HCT116 (cell line): ENCODE data around the gene TMEM26. TPM values are rescaled to one million over a fixed set of nuclear protein-coding genes. Genes with fewer than 3 reads are reported as not detected.
A peak's percentile ranks its signal among the peaks of the same experiment; 100 is the strongest.

Experiments used
- ATAC-seq: fragments of 200-7000 bp; cut with Tn5 transposase; 2 replicates; pipeline ENCODE4 v1.9.1; 2020; ENCODE audit warnings: mild to moderate bottlenecking, moderate library complexity
- BruUV-seq: library from RNA; stranded (reverse); fragments of 400-500 nt; replicated peaks from 2 replicates; lab custom pipeline; 2021; lab: Mats Ljungman, UMichigan
- CTCF ChIA-PET: fragments of 300-600 bp; sonication (Branson Sonifier 250); formaldehyde crosslinking; loops from one replicate; lab custom pipeline; 2021; ENCODE audit warnings: antibody characterized with exemption; lab: Charles Lee
- POLR2A ChIA-PET: fragments of 300-600, 350-600 bp; sonication (Branson Sonifier 250); formaldehyde crosslinking; loops from one replicate; lab custom pipeline; 2021; ENCODE audit warnings: antibody characterized with exemption; lab: Charles Lee
- RAD21 ChIA-PET, 2 experiments: fragments of 300-600 bp; sonication (Branson Sonifier 250); formaldehyde crosslinking; loops; one replicate each; lab custom pipeline; 2023; ENCODE audit warnings: low total read pairs in 2 of 2; ENCODE audit not compliant: uncharacterized antibody in 2 of 2, unreplicated experiment in 2 of 2, low non-redundant PET in 1 of 2; lab: Charles Lee
- DNase-seq: peaks from one replicate; pipeline ENCODE4 v3.0.0-alpha.2; 2010; ENCODE audit warnings: low read depth, low spot score
- H2AFZ ChIP-seq: fragments of 200-600 bp; shearing (Covaris generic), sonication (generic); 2 replicates; pipeline ENCODE4 v1.6.1; 2017; ENCODE audit warnings: low read depth, mixed run types, mixed read lengths, antibody characterized with exemption, low read length; ENCODE audit not compliant: poor library complexity, severe bottlenecking
- H3K27ac ChIP-seq: 2 replicates; pipeline ENCODE4 v1.5.1; 2012; ENCODE audit warnings: low read depth, low read length
- H3K27me3 ChIP-seq: fragments of 200-600 bp; sonication (generic); 2 replicates; pipeline ENCODE4 v1.6.1; 2016; ENCODE audit warnings: mixed run types, low read length, mixed read lengths; ENCODE audit not compliant: insufficient read depth
- H3K36me3 ChIP-seq, 2 experiments: fragments of 200-500 bp in 1 of 2; fragments of 200-600 bp in 1 of 2; sonication (Bioruptor generic) in 1 of 2; sonication (generic) in 1 of 2; 2 replicates each; pipeline versions ENCODE4 v1.5.1 to v1.6.1; 2014 to 2016; ENCODE audit warnings: low read length in 2 of 2, inconsistent platforms in 1 of 2, mixed read lengths in 1 of 2, mixed run types in 1 of 2; ENCODE audit not compliant: insufficient read depth in 2 of 2, control insufficient read depth in 1 of 2
- H3K4me1 ChIP-seq, 2 experiments: fragments of 200-600 bp in 1 of 2; sonication (generic) in 1 of 2; 2 replicates each; pipeline versions ENCODE4 v1.5.1 to v1.6.1; 2012 to 2017; ENCODE audit warnings: low read length in 2 of 2, inconsistent platforms in 1 of 2, mild to moderate bottlenecking in 1 of 2, mixed read lengths in 1 of 2, mixed run types in 1 of 2, moderate library complexity in 1 of 2; ENCODE audit not compliant: insufficient read depth in 2 of 2, control insufficient read depth in 1 of 2
- H3K4me2 ChIP-seq: fragments of 200-600 bp; sonication (generic); 2 replicates; pipeline ENCODE4 v1.6.1; 2017; ENCODE audit warnings: mixed run types, low read length, mixed read lengths
- H3K4me3 ChIP-seq, 2 experiments: fragments of 200-600 bp in 1 of 2; sonication (generic) in 1 of 2; replicated peaks in 1 of 2; 2 replicates each; pipeline ENCODE4 v1.5.1; 2011 to 2016; ENCODE audit warnings: low read length in 2 of 2, control low read depth in 1 of 2, low read depth in 1 of 2, mild to moderate bottlenecking in 1 of 2, mixed read lengths in 1 of 2, mixed run types in 1 of 2
- H3K79me2 ChIP-seq: fragments of 200-600 bp; sonication (generic); 2 replicates; pipeline ENCODE4 v1.6.1; 2017; ENCODE audit warnings: mild to moderate bottlenecking, mixed run types, low read length, moderate library complexity, mixed read lengths; ENCODE audit not compliant: insufficient read depth
- H3K9ac ChIP-seq: fragments of 200-600 bp; sonication (generic); 2 replicates; pipeline ENCODE4 v1.6.1; 2016; ENCODE audit warnings: low read length, mixed read lengths
- H3K9me2 ChIP-seq: fragments of 200-600 bp; sonication (generic), shearing (Covaris generic); 2 replicates; pipeline ENCODE4 v1.6.1; 2017; ENCODE audit warnings: mixed run types, mild to moderate bottlenecking, moderate library complexity; ENCODE audit not compliant: insufficient read depth
- H3K9me3 ChIP-seq, 2 experiments: fragments of 200-500 bp in 1 of 2; fragments of 200-600 bp in 1 of 2; sonication (Bioruptor generic) in 1 of 2; sonication (generic) in 1 of 2; 2 replicates each; pipeline ENCODE4 v1.6.1; 2014 to 2017; ENCODE audit warnings: low read length in 2 of 2, mixed read lengths in 2 of 2, inconsistent platforms in 1 of 2, low read depth in 1 of 2, mild to moderate bottlenecking in 1 of 2, mixed run types in 1 of 2, moderate library complexity in 1 of 2; ENCODE audit not compliant: control insufficient read depth in 1 of 2, insufficient read depth in 1 of 2
- H4K20me1 ChIP-seq: fragments of 200-600 bp; sonication (generic), shearing (Covaris generic); 2 replicates; pipeline ENCODE4 v1.6.1; 2017; ENCODE audit warnings: mixed run types, mild to moderate bottlenecking, moderate library complexity; ENCODE audit not compliant: insufficient read depth
- CEBPB ChIP-seq: IDR thresholded peaks from 2 replicates; pipeline ENCODE4 v1.6.1; 2012; ENCODE audit warnings: low read depth
- EZH2 ChIP-seq: fragments of 200-600 bp; sonication (generic); IDR thresholded peaks from 2 replicates; pipeline ENCODE4 v1.6.1; 2017; ENCODE audit warnings: antibody characterized with exemption, mixed run types
- JUND ChIP-seq: IDR thresholded peaks from 2 replicates; pipeline ENCODE4 v1.6.1; 2012
- YY1 ChIP-seq: IDR thresholded peaks from 2 replicates; pipeline ENCODE4 v1.6.1; 2011; ENCODE audit warnings: low read length, low read depth, moderate library complexity, mild to moderate bottlenecking; ENCODE audit not compliant: insufficient replicate concordance; ENCODE audit errors: extremely low read depth
- ZNF274 ChIP-seq: fragments of 200-500 bp; sonication (Bioruptor generic); IDR thresholded peaks from 2 replicates; pipeline ENCODE4 v1.6.1; 2014; ENCODE audit warnings: mild to moderate bottlenecking, low read depth, low read length, inconsistent platforms
- intact Hi-C: fragments of 100-400 bp; cut with micrococcal nuclease; formaldehyde crosslinking; loops from 2 replicates; pipeline ENCODE4 v1.10.0; 2022
- total RNA-seq: library from RNA; stranded (reverse); gene quantifications from one replicate; pipeline ENCODE4 v1.2.1, GENCODE V29; 2021; ENCODE audit not compliant: unreplicated experiment
- TF ChIP-seq, protein P1 (sequence below), 3 experiments: fragments of 200-600 bp in 1 of 3; sonication (generic) in 1 of 3; IDR thresholded peaks in 2 of 3; conservative IDR thresholded peaks in 1 of 3; 2 replicates each; pipeline ENCODE4 v1.5.1; 2012 to 2017; ENCODE audit warnings: low read depth in 2 of 3, low read length in 2 of 3, antibody characterized with exemption in 1 of 3, borderline replicate concordance in 1 of 3, control low read depth in 1 of 3, mild to moderate bottlenecking in 1 of 3, mixed read lengths in 1 of 3, mixed run types in 1 of 3, moderate library complexity in 1 of 3; ENCODE audit not compliant: insufficient read depth in 1 of 3
- TF ChIP-seq, protein P2 (sequence below): IDR thresholded peaks from 2 replicates; pipeline ENCODE4 v1.6.1; 2012; ENCODE audit warnings: low read depth

The TMEM26 gene
- total RNA-seq, 1 experiment from 2014 or later: not detected

DNA sequence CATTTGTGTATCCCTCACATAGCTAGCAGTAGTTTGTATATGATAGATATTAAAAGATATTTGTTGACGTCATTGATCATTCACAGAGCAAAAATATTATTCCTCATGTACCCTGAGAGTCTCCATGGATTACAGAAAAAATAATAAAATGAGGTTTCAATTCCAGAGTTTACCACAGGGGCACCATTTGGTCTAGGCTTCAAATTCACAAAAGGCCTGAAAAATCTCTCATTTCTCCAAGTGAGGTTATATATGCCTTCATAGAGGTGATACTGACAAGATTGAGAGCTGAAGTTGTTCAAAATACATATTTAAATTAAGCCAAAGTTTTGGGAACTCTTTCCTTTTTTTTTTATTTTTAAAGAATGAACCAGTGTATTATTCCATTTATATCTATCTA is 52.7 kb downstream of the TMEM26 start:
- RAD21 ChIA-PET: no interaction called here
- no peaks in the 10 kb centered on the region for H3K27me3 ChIP-seq
- H2AFZ ChIP-seq: no peak overlapping the region
- no peak overlapping the region for H3K4me2 ChIP-seq
- BruUV-seq: no TSS peak
- no peaks in the 10 kb centered on the region for H3K9me2 ChIP-seq
- TF ChIP-seq, protein P1, sequence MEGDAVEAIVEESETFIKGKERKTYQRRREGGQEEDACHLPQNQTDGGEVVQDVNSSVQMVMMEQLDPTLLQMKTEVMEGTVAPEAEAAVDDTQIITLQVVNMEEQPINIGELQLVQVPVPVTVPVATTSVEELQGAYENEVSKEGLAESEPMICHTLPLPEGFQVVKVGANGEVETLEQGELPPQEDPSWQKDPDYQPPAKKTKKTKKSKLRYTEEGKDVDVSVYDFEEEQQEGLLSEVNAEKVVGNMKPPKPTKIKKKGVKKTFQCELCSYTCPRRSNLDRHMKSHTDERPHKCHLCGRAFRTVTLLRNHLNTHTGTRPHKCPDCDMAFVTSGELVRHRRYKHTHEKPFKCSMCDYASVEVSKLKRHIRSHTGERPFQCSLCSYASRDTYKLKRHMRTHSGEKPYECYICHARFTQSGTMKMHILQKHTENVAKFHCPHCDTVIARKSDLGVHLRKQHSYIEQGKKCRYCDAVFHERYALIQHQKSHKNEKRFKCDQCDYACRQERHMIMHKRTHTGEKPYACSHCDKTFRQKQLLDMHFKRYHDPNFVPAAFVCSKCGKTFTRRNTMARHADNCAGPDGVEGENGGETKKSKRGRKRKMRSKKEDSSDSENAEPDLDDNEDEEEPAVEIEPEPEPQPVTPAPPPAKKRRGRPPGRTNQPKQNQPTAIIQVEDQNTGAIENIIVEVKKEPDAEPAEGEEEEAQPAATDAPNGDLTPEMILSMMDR (IDR thresholded peaks at IDR 0.05 in 2 of 3, conservative IDR thresholded peaks at IDR 0.05 in 1 of 3; ENCODE audit: borderline replicate concordance in 1 of 3, insufficient read depth in 1 of 3, low read depth in 2 of 3, low read length in 2 of 3): peak in 1 of 3 experiments; percentile 18; a peak in 1 of 6 replicates
- TF ChIP-seq, protein P2, sequence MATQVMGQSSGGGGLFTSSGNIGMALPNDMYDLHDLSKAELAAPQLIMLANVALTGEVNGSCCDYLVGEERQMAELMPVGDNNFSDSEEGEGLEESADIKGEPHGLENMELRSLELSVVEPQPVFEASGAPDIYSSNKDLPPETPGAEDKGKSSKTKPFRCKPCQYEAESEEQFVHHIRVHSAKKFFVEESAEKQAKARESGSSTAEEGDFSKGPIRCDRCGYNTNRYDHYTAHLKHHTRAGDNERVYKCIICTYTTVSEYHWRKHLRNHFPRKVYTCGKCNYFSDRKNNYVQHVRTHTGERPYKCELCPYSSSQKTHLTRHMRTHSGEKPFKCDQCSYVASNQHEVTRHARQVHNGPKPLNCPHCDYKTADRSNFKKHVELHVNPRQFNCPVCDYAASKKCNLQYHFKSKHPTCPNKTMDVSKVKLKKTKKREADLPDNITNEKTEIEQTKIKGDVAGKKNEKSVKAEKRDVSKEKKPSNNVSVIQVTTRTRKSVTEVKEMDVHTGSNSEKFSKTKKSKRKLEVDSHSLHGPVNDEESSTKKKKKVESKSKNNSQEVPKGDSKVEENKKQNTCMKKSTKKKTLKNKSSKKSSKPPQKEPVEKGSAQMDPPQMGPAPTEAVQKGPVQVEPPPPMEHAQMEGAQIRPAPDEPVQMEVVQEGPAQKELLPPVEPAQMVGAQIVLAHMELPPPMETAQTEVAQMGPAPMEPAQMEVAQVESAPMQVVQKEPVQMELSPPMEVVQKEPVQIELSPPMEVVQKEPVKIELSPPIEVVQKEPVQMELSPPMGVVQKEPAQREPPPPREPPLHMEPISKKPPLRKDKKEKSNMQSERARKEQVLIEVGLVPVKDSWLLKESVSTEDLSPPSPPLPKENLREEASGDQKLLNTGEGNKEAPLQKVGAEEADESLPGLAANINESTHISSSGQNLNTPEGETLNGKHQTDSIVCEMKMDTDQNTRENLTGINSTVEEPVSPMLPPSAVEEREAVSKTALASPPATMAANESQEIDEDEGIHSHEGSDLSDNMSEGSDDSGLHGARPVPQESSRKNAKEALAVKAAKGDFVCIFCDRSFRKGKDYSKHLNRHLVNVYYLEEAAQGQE: no peak
- no peaks in the 10 kb centered on the region for H3K79me2 ChIP-seq
- intact Hi-C loops: no loop called here
- POLR2A ChIA-PET: no interaction called here
- DNase-seq: no peak
- no peak for ATAC-seq
- no peak overlapping the region for H3K27ac ChIP-seq
- CTCF ChIA-PET: no interaction called here
- H3K36me3 ChIP-seq: no peaks in the 10 kb centered on the region
- H3K9ac ChIP-seq: no peak overlapping the region
- H4K20me1 ChIP-seq: no peaks in the 10 kb centered on the region
- H3K9me3 ChIP-seq: no peaks in the 10 kb centered on the region
- no peaks in the 10 kb centered on the region for H3K4me1 ChIP-seq
- H3K4me3 ChIP-seq: no peak overlapping the region

DNA sequence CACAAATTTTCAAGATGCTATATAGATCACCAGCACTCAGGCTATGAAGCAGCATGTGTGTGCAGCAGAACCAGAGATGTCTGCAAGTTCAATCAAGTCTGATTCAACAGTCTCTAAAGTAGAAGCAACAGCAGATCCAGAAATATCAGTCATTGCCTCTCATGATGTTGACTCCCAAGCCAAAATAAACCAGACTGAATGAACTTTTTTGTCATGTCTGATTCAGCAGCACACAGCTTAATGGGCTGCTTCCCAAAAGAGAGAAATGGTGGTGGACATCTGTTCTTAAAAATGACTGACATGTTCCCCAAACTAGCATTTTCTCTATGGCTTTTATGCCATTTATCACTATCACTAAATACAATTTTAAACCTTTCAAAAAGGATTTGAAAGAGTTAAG is 53.8 kb downstream of the TMEM26 start:
- Histone ChIP-seq H3K27ac (no peak overlapping the region), H2AFZ (no peak overlapping the region), H3K27me3 (no peaks in the 10 kb centered on the region), H3K9me3 (no peaks in the 10 kb centered on the region), H3K4me2 (no peak overlapping the region), H3K4me3 (no peak overlapping the region), H3K4me1 (no peaks in the 10 kb centered on the region), H3K9me2 (no peaks in the 10 kb centered on the region), H3K36me3 (no peaks in the 10 kb centered on the region), H3K79me2 (no peaks in the 10 kb centered on the region), H3K9ac (no peak overlapping the region), H4K20me1 (no peaks in the 10 kb centered on the region)
- intact Hi-C loops: no loop called here
- POLR2A ChIA-PET: no interaction called here
- CTCF ChIA-PET: no interaction called here
- TF ChIP-seq EZH2: no peak
- no peak for TF ChIP-seq YY1
- no peak for TF ChIP-seq ZNF274
- TF ChIP-seq CEBPB: no peak
- no peak for TF ChIP-seq JUND
- DNase-seq: no peak
- no peak for ATAC-seq
- no TSS peak for BruUV-seq
- RAD21 ChIA-PET: no interaction called here
